Parathyroid adenoma (tissue), 2 donors: Measurements from ENCODE around the gene PKP4.

Experiments
- H2AFZ ChIP-seq: fragments of 300-600 bp; sonication (generic); one replicate; pipeline ENCODE4 v1.7.0; 2017; ENCODE audit warnings: antibody characterized with exemption, mild to moderate bottlenecking
- H3K27ac ChIP-seq: fragments of 300-600 bp; sonication (generic); one replicate; pipeline ENCODE4 v1.7.0; 2017
- H3K27me3 ChIP-seq: fragments of 300-600 bp; sonication (generic); one replicate; pipeline ENCODE4 v1.7.0; 2017; ENCODE audit warnings: low read length; ENCODE audit not compliant: control insufficient read depth, insufficient read depth
- H3K36me3 ChIP-seq: fragments of 300-600 bp; sonication (generic); one replicate; pipeline ENCODE4 v1.7.0; 2017; ENCODE audit warnings: low read length; ENCODE audit not compliant: control insufficient read depth, insufficient read depth
- H3K4me1 ChIP-seq: fragments of 300-600 bp; sonication (generic); one replicate; pipeline ENCODE4 v1.7.0; 2017; ENCODE audit warnings: control low read depth
- H3K4me2 ChIP-seq: fragments of 300-600 bp; sonication (generic); one replicate; pipeline ENCODE4 v1.7.0; 2017; ENCODE audit warnings: low read length
- H3K4me3 ChIP-seq: fragments of 300-600 bp; sonication (generic); one replicate; pipeline ENCODE4 v1.7.0; 2017; ENCODE audit warnings: low read depth, low read length
- H3K79me2 ChIP-seq: fragments of 300-600 bp; sonication (generic); one replicate; pipeline ENCODE4 v1.7.0; 2017; ENCODE audit warnings: control low read depth
- H3K9ac ChIP-seq: fragments of 300-600 bp; sonication (generic); one replicate; pipeline ENCODE4 v1.7.0; 2017; ENCODE audit warnings: mild to moderate bottlenecking
- H3K9me3 ChIP-seq: fragments of 300-600 bp; sonication (generic); one replicate; pipeline ENCODE4 v1.7.0; 2017; ENCODE audit warnings: low read length; ENCODE audit not compliant: control insufficient read depth
- TF ChIP-seq, protein P1 (sequence below): fragments of 300-600 bp; sonication (generic); IDR thresholded peaks from one replicate; pipeline ENCODE4 v1.7.0; 2017; ENCODE audit warnings: antibody characterized with exemption, mild to moderate bottlenecking
- donor health status: primary hyperparathyroidism.

PKP4 gene

DNA sequence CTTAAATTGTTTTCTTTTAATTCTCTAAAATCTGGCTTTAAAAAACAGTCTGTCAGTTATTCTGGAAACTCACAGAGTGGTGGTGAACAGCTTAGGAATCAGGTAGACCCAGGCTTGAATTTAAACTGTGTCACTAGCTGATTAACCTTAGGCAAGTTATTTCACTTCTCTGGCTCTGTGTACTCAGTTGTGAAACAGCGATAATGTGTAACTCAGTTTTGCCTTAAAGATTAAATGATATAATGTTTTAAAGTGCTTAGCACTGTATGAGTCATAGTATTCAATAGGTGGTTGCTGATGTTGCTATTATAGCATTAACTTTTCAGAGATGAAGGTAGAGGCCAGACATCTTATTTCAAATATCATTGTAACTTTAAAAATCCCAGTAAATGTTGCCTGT, 40.7 kb downstream of the PKP4 start:
- Histone ChIP-seq H3K4me1 (peaks cover 17% of the 10 kb centered on the region), H3K9me3 (no peaks in the 10 kb centered on the region), H3K27ac (no peak overlapping the region), H3K4me2 (no peak overlapping the region), H3K4me3 (no peak overlapping the region), H3K27me3 (no peaks in the 10 kb centered on the region), H2AFZ (no peak overlapping the region), H3K36me3 (no peaks in the 10 kb centered on the region), H3K79me2 (peaks cover 5% of the 10 kb centered on the region), H3K9ac (no peak overlapping the region)
- TF ChIP-seq, protein P1, sequence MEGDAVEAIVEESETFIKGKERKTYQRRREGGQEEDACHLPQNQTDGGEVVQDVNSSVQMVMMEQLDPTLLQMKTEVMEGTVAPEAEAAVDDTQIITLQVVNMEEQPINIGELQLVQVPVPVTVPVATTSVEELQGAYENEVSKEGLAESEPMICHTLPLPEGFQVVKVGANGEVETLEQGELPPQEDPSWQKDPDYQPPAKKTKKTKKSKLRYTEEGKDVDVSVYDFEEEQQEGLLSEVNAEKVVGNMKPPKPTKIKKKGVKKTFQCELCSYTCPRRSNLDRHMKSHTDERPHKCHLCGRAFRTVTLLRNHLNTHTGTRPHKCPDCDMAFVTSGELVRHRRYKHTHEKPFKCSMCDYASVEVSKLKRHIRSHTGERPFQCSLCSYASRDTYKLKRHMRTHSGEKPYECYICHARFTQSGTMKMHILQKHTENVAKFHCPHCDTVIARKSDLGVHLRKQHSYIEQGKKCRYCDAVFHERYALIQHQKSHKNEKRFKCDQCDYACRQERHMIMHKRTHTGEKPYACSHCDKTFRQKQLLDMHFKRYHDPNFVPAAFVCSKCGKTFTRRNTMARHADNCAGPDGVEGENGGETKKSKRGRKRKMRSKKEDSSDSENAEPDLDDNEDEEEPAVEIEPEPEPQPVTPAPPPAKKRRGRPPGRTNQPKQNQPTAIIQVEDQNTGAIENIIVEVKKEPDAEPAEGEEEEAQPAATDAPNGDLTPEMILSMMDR: no peak

DNA sequence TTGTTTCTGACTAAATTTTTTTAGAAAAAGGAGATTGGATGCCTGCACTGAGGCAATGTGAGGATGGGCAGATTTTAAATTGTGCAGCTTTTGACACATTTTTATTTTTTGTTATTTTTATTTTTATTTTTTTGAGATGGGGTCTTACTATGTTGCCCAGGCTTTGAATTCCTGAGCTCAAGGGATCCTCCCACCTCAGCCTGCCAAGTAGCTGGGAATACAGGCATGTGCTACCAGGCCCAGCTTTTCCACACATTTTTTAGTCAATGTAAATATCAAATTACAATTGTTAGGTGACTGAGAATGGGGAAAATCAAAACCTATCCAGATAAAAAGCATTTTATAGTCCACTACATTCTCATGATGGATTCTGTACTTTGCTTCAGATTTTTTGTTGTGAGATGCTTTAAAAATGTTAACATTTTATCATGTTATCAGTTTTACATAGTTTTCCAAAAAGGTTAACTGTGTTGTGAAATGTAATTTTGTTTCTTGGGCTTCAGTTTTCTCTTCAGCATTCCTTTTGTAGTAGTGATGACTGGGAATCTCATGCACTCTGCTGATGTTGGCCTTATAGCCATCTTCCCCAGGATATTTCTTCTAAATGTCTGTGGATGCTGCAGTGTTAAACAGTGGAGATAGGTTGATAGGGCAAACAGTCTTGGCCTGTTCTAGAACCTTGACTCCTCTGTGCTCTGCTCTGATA, 41.4 kb downstream of the PKP4 start:
- no peak overlapping the region for H3K9ac ChIP-seq
- no peak overlapping the region for H3K4me2 ChIP-seq
- H3K27me3 ChIP-seq: no peaks in the 10 kb centered on the region
- H3K27ac ChIP-seq: no peak overlapping the region
- no peak overlapping the region for H2AFZ ChIP-seq
- peaks cover 24% of the 10 kb centered on the region for H3K4me1 ChIP-seq
- no peaks in the 10 kb centered on the region for H3K36me3 ChIP-seq
- TF ChIP-seq, protein P1: no peak
- no peaks in the 10 kb centered on the region for H3K9me3 ChIP-seq
- peaks cover 7% of the 10 kb centered on the region for H3K79me2 ChIP-seq
- H3K4me3 ChIP-seq: no peak overlapping the region

DNA sequence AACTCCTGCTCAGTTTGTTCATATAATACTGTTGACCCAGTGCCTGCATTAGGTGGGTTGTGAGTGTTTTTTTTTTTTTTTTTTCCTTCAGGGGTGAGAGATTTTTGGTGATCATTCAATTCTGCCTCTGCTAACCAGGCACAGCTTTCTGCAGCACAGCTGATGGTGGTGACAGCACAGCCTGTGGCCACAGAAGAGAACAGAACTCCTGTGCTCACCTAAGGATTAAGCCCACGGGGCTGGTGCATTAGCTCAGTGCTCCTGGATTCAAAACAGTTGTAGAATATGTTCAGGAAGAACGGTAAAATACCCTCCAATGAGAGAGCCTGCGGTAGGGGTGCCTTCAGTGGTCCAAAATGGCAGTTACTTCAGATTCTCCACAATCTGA, 42.0 kb downstream of the PKP4 start:
- Histone ChIP-seq H3K4me3 (no peak overlapping the region), H3K9me3 (no peaks in the 10 kb centered on the region), H3K79me2 (peaks cover 7% of the 10 kb centered on the region), H3K9ac (no peak overlapping the region), H3K36me3 (no peaks in the 10 kb centered on the region), H3K27ac (no peak overlapping the region), H3K4me2 (no peak overlapping the region), H3K4me1 (peaks cover 24% of the 10 kb centered on the region), H2AFZ (no peak overlapping the region), H3K27me3 (no peaks in the 10 kb centered on the region)
- TF ChIP-seq, protein P1: no peak

DNA sequence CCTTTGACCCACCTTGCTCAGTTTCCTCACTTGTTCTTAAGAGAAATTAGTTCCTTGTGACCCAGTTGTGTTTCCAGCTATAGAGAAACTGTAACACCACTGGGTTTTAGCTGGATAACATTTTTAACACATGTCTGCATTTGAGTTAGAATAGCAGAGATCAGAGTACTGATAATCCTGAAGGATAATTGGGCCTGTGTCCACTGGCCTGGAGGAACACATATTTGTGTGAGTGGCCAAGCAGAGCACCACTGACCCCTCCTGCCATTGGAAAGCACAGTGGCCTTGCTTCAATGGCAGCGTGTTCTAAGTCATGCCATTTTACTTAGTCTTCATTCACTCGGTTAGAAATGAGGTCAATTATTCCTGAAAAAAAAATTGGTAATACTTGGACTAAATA, 42.6 kb downstream of the PKP4 start:
- Histone ChIP-seq H3K4me2 (no peak overlapping the region), H3K9me3 (no peaks in the 10 kb centered on the region), H3K4me1 (peaks cover 26% of the 10 kb centered on the region), H3K36me3 (no peaks in the 10 kb centered on the region), H3K27me3 (no peaks in the 10 kb centered on the region), H2AFZ (no peak overlapping the region), H3K79me2 (peaks cover 7% of the 10 kb centered on the region), H3K27ac (no peak overlapping the region), H3K4me3 (no peak overlapping the region), H3K9ac (no peak overlapping the region)
- TF ChIP-seq, protein P1: no peak

DNA sequence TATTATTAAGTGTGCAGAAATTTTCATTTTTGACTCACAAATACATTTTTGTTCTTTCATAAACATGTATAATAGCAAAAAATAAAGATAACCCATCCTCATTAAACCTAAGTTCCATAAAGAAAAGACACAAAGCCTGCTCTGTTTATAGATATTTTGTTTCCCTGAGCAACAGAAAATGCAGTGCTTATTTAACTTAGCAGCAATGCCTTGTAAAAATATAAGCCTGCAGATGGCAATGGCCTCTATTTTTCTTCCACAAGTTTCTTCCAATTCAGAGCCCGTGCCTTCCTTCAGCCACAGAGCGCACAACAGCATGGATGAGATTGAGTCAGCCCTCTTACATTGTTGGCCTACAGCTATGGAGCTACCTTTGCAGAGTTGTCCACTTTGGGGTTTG, 43.6 kb downstream of the PKP4 start:
- H3K9ac ChIP-seq: no peak overlapping the region
- H3K36me3 ChIP-seq: no peaks in the 10 kb centered on the region
- H3K27ac ChIP-seq: no peak overlapping the region
- TF ChIP-seq, protein P1: no peak
- H3K79me2 ChIP-seq: peaks cover 5% of the 10 kb centered on the region
- H3K9me3 ChIP-seq: no peaks in the 10 kb centered on the region
- H3K27me3 ChIP-seq: no peaks in the 10 kb centered on the region
- no peak overlapping the region for H3K4me2 ChIP-seq
- no peak overlapping the region for H3K4me3 ChIP-seq
- H2AFZ ChIP-seq: no peak overlapping the region
- peaks cover 34% of the 10 kb centered on the region for H3K4me1 ChIP-seq
